K562 (cell line): ENCODE results near the gene TRPV5. TPM values are rescaled to one million over a fixed set of nuclear protein-coding genes. Genes with fewer than 3 reads are reported as not detected.
A peak's percentile ranks its signal among the peaks of the same experiment; 100 is the strongest.

ENCODE experiments used
- ATAC-seq: fragments of 200-7000 bp; cut with Tn5 transposase; 3 replicates; pipeline ENCODE4 v1.9.1; 2020; ENCODE audit warnings: moderate library complexity
- BruUV-seq: library from RNA; stranded (reverse); fragments of 400-500 nt; replicated peaks from 2 replicates; lab custom pipeline; 2021; lab: Mats Ljungman, UMichigan
- CTCF ChIA-PET: fragments of 300-600 bp; formaldehyde crosslinking; extraction: SDS; loops from one replicate; lab custom pipeline; 2021; ENCODE audit warnings: low intra/inter-chr PET ratio; lab: Yijun Ruan, JAX
- POLR2A ChIA-PET: fragments of 300-600, 350-650 bp; sonication (Branson Sonifier 250); formaldehyde crosslinking; extraction: SDS; loops from one replicate; lab custom pipeline; 2021; ENCODE audit warnings: antibody characterized with exemption, inconsistent platforms; lab: Yijun Ruan, JAX
- DNase-seq, 4 experiments: peaks; one replicate each; pipeline versions ENCODE4 v3.0.0 to v3.0.0-alpha.2; 2011 to 2018; ENCODE audit warnings: low spot score in 3 of 4, mixed read lengths in 3 of 4; ENCODE audit errors: extremely low read depth in 1 of 4
- FAIRE-seq: peaks from 2 replicates; lab custom pipeline; 2011; peaks lifted over from hg19 to GRCh38; lab: Jason Lieb, UNC
- H2AFZ ChIP-seq: 2 replicates; pipeline ENCODE4 v1.6.0; 2011; ENCODE audit warnings: low read depth, low read length, control low read depth, inconsistent platforms
- H3K27ac ChIP-seq: fragments of 200-600 bp; 3 replicates; pipeline ENCODE4 v1.8.0; 2011; ENCODE audit warnings: low read depth, mild to moderate bottlenecking, control low read depth, inconsistent platforms, low read length, moderate library complexity, mixed read lengths; ENCODE audit errors: extremely low read depth
- H3K27me3 ChIP-seq, 2 experiments: fragments of 300-600 bp in 1 of 2; 2 replicates in 1 of 2; 3 replicates in 1 of 2; pipeline versions ENCODE4 v1.6.0 to v1.8.0; 2011; ENCODE audit warnings: inconsistent platforms in 2 of 2, low read length in 2 of 2, mild to moderate bottlenecking in 1 of 2, mixed read lengths in 1 of 2, moderate library complexity in 1 of 2; ENCODE audit not compliant: control insufficient read depth in 2 of 2, insufficient read depth in 2 of 2
- H3K36me3 ChIP-seq: fragments of 300-600 bp; 3 replicates; pipeline ENCODE4 v1.8.0; 2011; ENCODE audit warnings: mild to moderate bottlenecking, low read length, inconsistent platforms; ENCODE audit not compliant: control insufficient read depth, insufficient read depth
- H3K4me1 ChIP-seq, 2 experiments: fragments of 200-600 bp in 1 of 2; replicated peaks in 1 of 2; 2 replicates in 1 of 2; 3 replicates in 1 of 2; pipeline versions ENCODE4 v1.5.1 to v1.8.0; 2011; ENCODE audit warnings: inconsistent platforms in 2 of 2, low read length in 2 of 2, mild to moderate bottlenecking in 1 of 2, mixed read lengths in 1 of 2, moderate library complexity in 1 of 2; ENCODE audit not compliant: control insufficient read depth in 2 of 2, insufficient read depth in 2 of 2
- H3K4me2 ChIP-seq: 2 replicates; pipeline ENCODE4 v1.6.1; 2011; ENCODE audit warnings: low read length, control low read depth, inconsistent platforms, mixed read lengths; ENCODE audit not compliant: insufficient read depth
- H3K4me3 ChIP-seq: fragments of 200-600 bp; sonication (generic), shearing (Covaris generic); 2 replicates; pipeline ENCODE4 v1.5.1; 2016; ENCODE audit warnings: control low read depth, inconsistent platforms
- H3K79me2 ChIP-seq: fragments of 200-600 bp; 3 replicates; pipeline ENCODE4 v1.8.0; 2011; ENCODE audit warnings: low read length, inconsistent platforms; ENCODE audit not compliant: control insufficient read depth, insufficient read depth
- H3K9ac ChIP-seq, 2 experiments: 2 replicates each; pipeline versions ENCODE4 v1.6.0 to v1.6.1; 2011; ENCODE audit warnings: low read depth in 2 of 2, low read length in 2 of 2, control low read depth in 1 of 2, inconsistent platforms in 1 of 2, mild to moderate bottlenecking in 1 of 2, mixed read lengths in 1 of 2; ENCODE audit not compliant: insufficient read depth in 1 of 2
- H3K9me1 ChIP-seq: one replicate; pipeline ENCODE4 v1.6.0; 2011; ENCODE audit warnings: inconsistent platforms, mild to moderate bottlenecking, low read length, moderate library complexity; ENCODE audit not compliant: control insufficient read depth, insufficient read depth
- H3K9me3 ChIP-seq: replicated peaks from 2 replicates; pipeline ENCODE4 v1.5.1; 2011; ENCODE audit warnings: low read depth, low read length, inconsistent platforms; ENCODE audit not compliant: control insufficient read depth, insufficient read depth
- H4K20me1 ChIP-seq: replicated peaks from 2 replicates; pipeline ENCODE4 v1.6.1; 2011; ENCODE audit warnings: low read length, inconsistent platforms, mixed read lengths; ENCODE audit not compliant: control insufficient read depth, insufficient read depth
- MXD1 ChIP-seq: fragments of 250-450 bp; sonication (Bioruptor Pico); IDR thresholded peaks from 2 replicates; pipeline ENCODE4 v1.8.0; 2021; ENCODE audit warnings: borderline replicate concordance, mild to moderate bottlenecking, moderate library complexity; ENCODE audit not compliant: poor library complexity, severe bottlenecking
- PHF20 ChIP-seq: fragments of 450-650 bp; IDR thresholded peaks from 2 replicates; pipeline ENCODE4 v1.6.1; 2018; ENCODE audit not compliant: partially characterized antibody
- SFPQ ChIP-seq: fragments of 200-400 bp; formaldehyde crosslinking; IDR thresholded peaks from 2 replicates; pipeline ENCODE4 v1.6.1; 2017; ENCODE audit warnings: mild to moderate bottlenecking, low read depth, low read length, moderate library complexity
- SMC3 ChIP-seq: conservative IDR thresholded peaks from 2 replicates; pipeline ENCODE4 v1.6.1; 2011; ENCODE audit warnings: low read depth, low read length, improper control_type of control experiment; ENCODE audit not compliant: insufficient read depth
- SPI1 ChIP-seq: IDR thresholded peaks from 2 replicates; pipeline ENCODE4 v1.6.1; 2011; ENCODE audit warnings: low read depth, low read length, control low read depth, borderline replicate concordance
- XRCC5 ChIP-seq: fragments of 200-400 bp; formaldehyde crosslinking; IDR thresholded peaks from 2 replicates; pipeline ENCODE4 v1.6.1; 2017; ENCODE audit warnings: low read depth, mild to moderate bottlenecking, low read length
- WGBS: fragments of 100-300 bp; shearing (Covaris generic); methylation state at CpG from one replicate; pipeline ENCODE4 v1.1.6; 2016; ENCODE audit warnings: low coverage, mixed read lengths; ENCODE audit not compliant: insufficient coverage; ENCODE audit errors: missing lambda C conversion rate; 5-methylcytosine and 5-hydroxymethylcytosine counted together
- in situ Hi-C: fragments of 300-500 bp; cut with MboI; formaldehyde crosslinking; loops from 4 replicates; pipeline ENCODE4 v1.15.0; 2018; ENCODE audit warnings: inconsistent platforms, mixed read lengths
- intact Hi-C: fragments of 100-400 bp; cut with micrococcal nuclease; formaldehyde crosslinking; loops from 2 replicates; pipeline ENCODE4 v1.14.2; 2022
- polyA plus RNA-seq, 8 experiments: library from polyadenylated mRNA; depleted of rRNA in 4 of 8; stranded (reverse) in 5 of 8; unstranded in 3 of 8; fragments of >200 nt; fragmentation: Nextera tagmentation in 2 of 8; fragmentation: Illumina TruSeq in 1 of 8; extraction: Ambion mirVana in 2 of 8; extraction: Trizol in 1 of 8; gene quantifications; 2 replicates each; pipeline versions ENCODE4 v1.2.1 to v1.2.3, GENCODE V29; 2011 to 2014; ENCODE audit warnings: inconsistent platforms in 1 of 8, missing spikeins in 1 of 8
- total RNA-seq, 7 experiments: library from RNA; depleted of rRNA in 6 of 7; stranded (reverse); fragments of >200 nt in 6 of 7; fragmentation: Illumina TruSeq in 2 of 7; extraction: Trizol in 2 of 7; gene quantifications; 2 replicates each; pipeline versions ENCODE4 v1.2.1 to v1.2.3, GENCODE V29; 2011 to 2021; ENCODE audit warnings: low replicate concordance in 1 of 7

Gene TRPV5
- total and polyA plus RNA-seq, 9 of the 15 experiments (the other 6 are each of a cell fraction or from before 2014, with no cell fraction given), result not detected

- H3K9me1 ChIP-seq, result no peaks in the 10 kb centered on the region
- in situ Hi-C loops (no loop called here), intact Hi-C loops (no loop called here)
- H3K9me3 ChIP-seq, result no peaks in the 10 kb centered on the region
- POLR2A ChIA-PET, result no interaction called here
- no peak overlapping the region for H3K27ac ChIP-seq
- H3K9ac ChIP-seq, result no peak overlapping the region
- no peaks in the 10 kb centered on the region for H3K79me2 ChIP-seq
- peaks cover 2 to 4% of the 10 kb centered on the region in 2 experiments; a peak in 3 of 5 replicates for H3K4me1 ChIP-seq
- no peak for DNase-seq
- FAIRE-seq, result no peak
- no peak overlapping the region for H2AFZ ChIP-seq
- H4K20me1 ChIP-seq, result no peaks in the 10 kb centered on the region
- TF ChIP-seq PHF20 (no peak), SMC3 (no peak), XRCC5 (no peak), MXD1 (CRISPR knock-in tag) (no peak)
- 0% methylated on average over 1 of the region's 1 CpG for WGBS
- no TSS peak for BruUV-seq
- no peak for ATAC-seq
- peaks cover 3 to 42% of the 10 kb centered on the region in 2 experiments; a peak in 4 of 5 replicates for H3K27me3 ChIP-seq
- no peak overlapping the region for H3K4me2 ChIP-seq
- H3K36me3 ChIP-seq, result no peaks in the 10 kb centered on the region
- CTCF ChIA-PET, result no interaction called here
- H3K4me3 ChIP-seq, result no peak overlapping the region
Observed at GRCh38 chr7:142914121-142914520, 19.4 kb downstream of the TRPV5 start.

- Histone ChIP-seq H3K4me1 (peaks cover 4 to 5% of the 10 kb centered on the region in 2 experiments; a peak in 3 of 5 replicates), H3K27ac (no peak overlapping the region), H3K4me2 (no peak overlapping the region), H3K4me3 (no peak overlapping the region), H3K79me2 (no peaks in the 10 kb centered on the region), H3K36me3 (no peaks in the 10 kb centered on the region), H3K9me1 (no peaks in the 10 kb centered on the region), H3K27me3 (peaks cover 3 to 43% of the 10 kb centered on the region in 2 experiments; a peak in 4 of 5 replicates), H4K20me1 (no peaks in the 10 kb centered on the region), H2AFZ (no peak overlapping the region), H3K9ac (no peak overlapping the region), H3K9me3 (no peaks in the 10 kb centered on the region)
- 0 out of 2 replicates have a peak, but pooled peaks have one; percentile 8 for TF ChIP-seq SPI1
- TF ChIP-seq SFPQ, result no peak
- WGBS, result 6% methylated on average over 2 of the region's 2 CpGs
- FAIRE-seq, result no peak
- intact Hi-C loops, result no loop called here
- BruUV-seq, result no TSS peak
- in situ Hi-C loops, result no loop called here
- ChIA-PET CTCF (no interaction called here), POLR2A (no interaction called here)
- DNase-seq, result no peak
- ATAC-seq, result no peak
Observed at GRCh38 chr7:142913566-142913965, 20.0 kb downstream of the TRPV5 start.
